MCF 10A (cell line): ENCODE results near the gene NXPE2. TPM values are rescaled to one million over a fixed set of nuclear protein-coding genes. Genes with fewer than 3 reads are reported as not detected.

ENCODE experiments used
- BruUV-seq: library from RNA; stranded (reverse); fragments of 400-500 nt; replicated peaks from 2 replicates; lab custom pipeline; 2021; lab: Mats Ljungman, UMichigan
- CTCF ChIA-PET: fragments of 300-600 bp; sonication (Branson Sonifier 250); formaldehyde crosslinking; extraction: SDS; loops from one replicate; lab custom pipeline; 2021; ENCODE audit warnings: antibody characterized with exemption, inconsistent platforms; lab: Yijun Ruan, JAX
- POLR2A ChIA-PET: fragments of 300-600, 350-650 bp; sonication (Branson Sonifier 250); formaldehyde crosslinking; extraction: SDS; loops from one replicate; lab custom pipeline; 2020; ENCODE audit warnings: antibody characterized with exemption, inconsistent platforms; lab: Yijun Ruan, JAX
- DNase-seq: peaks from one replicate; pipeline ENCODE4 v3.0.0-alpha.2; 2018; ENCODE audit not compliant: unreplicated experiment
- H3K27ac Mint-ChIP-seq: one replicate; pipeline ENCODE4 v1.8.0; 2022; ENCODE audit warnings: mild to moderate bottlenecking, low read depth, mixed read lengths; ENCODE audit not compliant: unreplicated experiment
- H3K27me3 Mint-ChIP-seq: one replicate; pipeline ENCODE4 v1.8.0; 2022; ENCODE audit warnings: mixed read lengths; ENCODE audit not compliant: insufficient read depth, unreplicated experiment
- H3K36me3 Mint-ChIP-seq: one replicate; pipeline ENCODE4 v1.8.0; 2022; ENCODE audit warnings: mild to moderate bottlenecking, moderate library complexity, mixed read lengths; ENCODE audit not compliant: insufficient read depth, unreplicated experiment
- H3K4me1 Mint-ChIP-seq: one replicate; pipeline ENCODE4 v1.8.0; 2022; ENCODE audit warnings: mixed read lengths; ENCODE audit not compliant: insufficient read depth, unreplicated experiment
- H3K4me3 Mint-ChIP-seq: one replicate; pipeline ENCODE4 v1.8.0; 2022; ENCODE audit warnings: mild to moderate bottlenecking, moderate library complexity, mixed read lengths; ENCODE audit not compliant: unreplicated experiment
- H3K9me3 Mint-ChIP-seq: one replicate; pipeline ENCODE4 v1.8.0; 2022; ENCODE audit warnings: mixed read lengths; ENCODE audit not compliant: unreplicated experiment
- intact Hi-C: fragments of 100-400 bp; cut with micrococcal nuclease; formaldehyde crosslinking; loops from 2 replicates; pipeline ENCODE4 v1.14.1; 2022
- total RNA-seq: library from RNA; stranded (reverse); gene quantifications from 2 replicates; pipeline ENCODE4 v1.2.3, GENCODE V29; 2022
- TF ChIP-seq, protein P1 (sequence below): fragments of 200-600 bp; IDR thresholded peaks from one replicate; pipeline ENCODE4 v1.8.0; 2022; ENCODE audit warnings: antibody characterized with exemption, mild to moderate bottlenecking; ENCODE audit not compliant: unreplicated experiment

Gene NXPE2
- total RNA-seq, 1 experiment from 2014 or later, result not detected

GRCh38 chr11:114651145-114651718, 27.1 kb upstream of the NXPE2 start:
- Mint-ChIP-seq H3K4me1 (no peaks in the 10 kb centered on the region), H3K9me3 (no peaks in the 10 kb centered on the region), H3K36me3 (no peaks in the 10 kb centered on the region), H3K27me3 (peaks cover 32% of the 10 kb centered on the region), H3K27ac (no peak overlapping the region), H3K4me3 (no peak overlapping the region)
- CTCF ChIA-PET, result interaction anchor here (0.6 kb wide), 2 partner anchors 9 to 1131 kb away, joined by 3 to 4 read pairs; no protein-coding TSS in a partner anchor
- no TSS peak for BruUV-seq
- intact Hi-C loops, result no loop called here
- no peak for DNase-seq
- POLR2A ChIA-PET, result no interaction called here
- TF ChIP-seq, protein P1, sequence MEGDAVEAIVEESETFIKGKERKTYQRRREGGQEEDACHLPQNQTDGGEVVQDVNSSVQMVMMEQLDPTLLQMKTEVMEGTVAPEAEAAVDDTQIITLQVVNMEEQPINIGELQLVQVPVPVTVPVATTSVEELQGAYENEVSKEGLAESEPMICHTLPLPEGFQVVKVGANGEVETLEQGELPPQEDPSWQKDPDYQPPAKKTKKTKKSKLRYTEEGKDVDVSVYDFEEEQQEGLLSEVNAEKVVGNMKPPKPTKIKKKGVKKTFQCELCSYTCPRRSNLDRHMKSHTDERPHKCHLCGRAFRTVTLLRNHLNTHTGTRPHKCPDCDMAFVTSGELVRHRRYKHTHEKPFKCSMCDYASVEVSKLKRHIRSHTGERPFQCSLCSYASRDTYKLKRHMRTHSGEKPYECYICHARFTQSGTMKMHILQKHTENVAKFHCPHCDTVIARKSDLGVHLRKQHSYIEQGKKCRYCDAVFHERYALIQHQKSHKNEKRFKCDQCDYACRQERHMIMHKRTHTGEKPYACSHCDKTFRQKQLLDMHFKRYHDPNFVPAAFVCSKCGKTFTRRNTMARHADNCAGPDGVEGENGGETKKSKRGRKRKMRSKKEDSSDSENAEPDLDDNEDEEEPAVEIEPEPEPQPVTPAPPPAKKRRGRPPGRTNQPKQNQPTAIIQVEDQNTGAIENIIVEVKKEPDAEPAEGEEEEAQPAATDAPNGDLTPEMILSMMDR, result no peak

DNA sequence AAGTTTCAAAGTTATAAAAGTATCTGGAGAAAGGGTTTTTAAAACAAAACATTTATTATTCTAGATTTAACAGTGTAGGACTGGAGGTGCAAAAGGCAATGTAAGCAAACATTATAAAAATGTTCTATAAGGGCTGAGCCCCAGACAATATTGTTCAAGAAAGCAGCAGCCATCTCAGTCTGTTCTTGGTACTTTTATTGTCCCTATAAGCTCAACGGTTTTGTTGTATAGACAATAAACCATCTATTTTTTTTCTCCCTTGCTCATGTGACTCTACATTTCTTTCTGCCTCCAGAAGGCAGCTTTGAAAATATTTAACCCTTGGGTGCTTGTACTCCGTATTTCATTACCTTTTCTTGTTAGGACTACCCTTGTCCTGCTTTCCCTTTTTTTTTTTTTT, 25.2 kb upstream of the NXPE2 start:
- TF ChIP-seq, protein P1, result no peak
- BruUV-seq, result no TSS peak
- no peak overlapping the region for H3K4me3 Mint-ChIP-seq
- POLR2A ChIA-PET, result no interaction called here
- no peak for DNase-seq
- no peaks in the 10 kb centered on the region for H3K9me3 Mint-ChIP-seq
- CTCF ChIA-PET, result interaction anchor here (0.6 kb wide), 1 partner anchor 149 kb away, joined by 3 read pairs; no protein-coding TSS in a partner anchor
- intact Hi-C loops, result no loop called here
- peaks cover 29% of the 10 kb centered on the region for H3K27me3 Mint-ChIP-seq
- H3K4me1 Mint-ChIP-seq, result no peaks in the 10 kb centered on the region
- no peaks in the 10 kb centered on the region for H3K36me3 Mint-ChIP-seq
- no peak overlapping the region for H3K27ac Mint-ChIP-seq

- intact Hi-C loops, result no loop called here
- no peak for DNase-seq
- Mint-ChIP-seq H3K27me3 (peaks cover under 1% of the 10 kb centered on the region), H3K4me3 (no peak overlapping the region), H3K9me3 (no peaks in the 10 kb centered on the region), H3K4me1 (no peaks in the 10 kb centered on the region), H3K27ac (no peak overlapping the region), H3K36me3 (no peaks in the 10 kb centered on the region)
- POLR2A ChIA-PET, result interaction anchor here (0.7 kb wide), 1 partner anchor 113 kb away, joined by 3 read pairs; no protein-coding TSS in a partner anchor
- no TSS peak for BruUV-seq
- TF ChIP-seq, protein P1, result no peak
- CTCF ChIA-PET, result no interaction called here
Measured at GRCh38 chr11:114664641-114665040, 13.7 kb upstream of the NXPE2 start.

GRCh38 chr11:114666760-114667159, 11.6 kb upstream of the NXPE2 start:
- Mint-ChIP-seq H3K9me3 (peaks cover 11% of the 10 kb centered on the region), H3K27me3 (peaks cover 12% of the 10 kb centered on the region), H3K27ac (no peak overlapping the region), H3K36me3 (no peaks in the 10 kb centered on the region), H3K4me3 (no peak overlapping the region), H3K4me1 (no peaks in the 10 kb centered on the region)
- BruUV-seq, result no TSS peak
- intact Hi-C loops, result no loop called here
- TF ChIP-seq, protein P1, result no peak
- CTCF ChIA-PET, result interaction anchor here (0.7 kb wide), 1 partner anchor 22 kb away, joined by 3 read pairs; no protein-coding TSS in a partner anchor
- DNase-seq, result no peak
- POLR2A ChIA-PET, result interaction anchor here (0.6 kb wide), 1 partner anchor 207 kb away, joined by 3 read pairs; no protein-coding TSS in a partner anchor
